ENCODE measurements around the gene CAMK2B.

DNA sequence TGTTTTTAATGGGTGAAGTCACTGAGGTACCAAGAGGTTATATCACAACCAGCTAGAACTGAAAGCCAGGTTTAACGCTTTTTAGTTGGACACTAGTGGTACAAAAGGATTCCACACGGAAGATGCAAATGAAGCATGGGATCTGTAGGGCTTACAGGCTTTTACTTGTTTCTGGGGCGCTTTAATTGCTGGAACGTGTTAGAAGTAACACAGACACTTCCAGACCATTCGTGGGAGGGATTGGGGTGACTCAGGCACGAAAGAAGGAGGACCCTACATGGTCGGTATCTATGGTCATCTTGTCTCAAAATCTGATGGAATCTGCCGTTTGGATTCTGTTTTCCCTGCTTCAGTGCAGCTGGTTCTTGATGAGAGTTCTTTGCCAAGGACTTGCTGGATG, 123.6 kb downstream of the CAMK2B start:
- TF ChIP-seq, protein P1, sequence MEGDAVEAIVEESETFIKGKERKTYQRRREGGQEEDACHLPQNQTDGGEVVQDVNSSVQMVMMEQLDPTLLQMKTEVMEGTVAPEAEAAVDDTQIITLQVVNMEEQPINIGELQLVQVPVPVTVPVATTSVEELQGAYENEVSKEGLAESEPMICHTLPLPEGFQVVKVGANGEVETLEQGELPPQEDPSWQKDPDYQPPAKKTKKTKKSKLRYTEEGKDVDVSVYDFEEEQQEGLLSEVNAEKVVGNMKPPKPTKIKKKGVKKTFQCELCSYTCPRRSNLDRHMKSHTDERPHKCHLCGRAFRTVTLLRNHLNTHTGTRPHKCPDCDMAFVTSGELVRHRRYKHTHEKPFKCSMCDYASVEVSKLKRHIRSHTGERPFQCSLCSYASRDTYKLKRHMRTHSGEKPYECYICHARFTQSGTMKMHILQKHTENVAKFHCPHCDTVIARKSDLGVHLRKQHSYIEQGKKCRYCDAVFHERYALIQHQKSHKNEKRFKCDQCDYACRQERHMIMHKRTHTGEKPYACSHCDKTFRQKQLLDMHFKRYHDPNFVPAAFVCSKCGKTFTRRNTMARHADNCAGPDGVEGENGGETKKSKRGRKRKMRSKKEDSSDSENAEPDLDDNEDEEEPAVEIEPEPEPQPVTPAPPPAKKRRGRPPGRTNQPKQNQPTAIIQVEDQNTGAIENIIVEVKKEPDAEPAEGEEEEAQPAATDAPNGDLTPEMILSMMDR (IDR thresholded peaks at IDR 0.05; ENCODE audit: poor library complexity) = no peak
- no peak for TF ChIP-seq EZH2 (IDR thresholded peaks at IDR 0.05; ENCODE audit: borderline replicate concordance)

All from hepatocyte (in vitro differentiated cells).